Activated CD8-positive, alpha-beta T cell treated with anti-CD3 and anti-CD28 coated beads for 36 hours (primary cell): Measurements from ENCODE around the gene IFNG-AS1. TPM values are rescaled to one million over a fixed set of nuclear protein-coding genes. Genes with fewer than 3 reads are reported as not detected.

ENCODE experiments used
- ATAC-seq: fragments of 200-7000 bp; cut with Tn5 transposase; one replicate; pipeline ENCODE4 v1.10.0; 2021; ENCODE audit warnings: mild to moderate bottlenecking, moderate library complexity
- CTCF ChIA-PET: fragments of 350-600 bp; sonication (Branson Sonifier 250); formaldehyde crosslinking; loops from one replicate; lab custom pipeline; 2021; ENCODE audit warnings: antibody characterized with exemption; lab: Charles Lee
- POLR2A ChIA-PET: fragments of 350-600 bp; sonication (Branson Sonifier 250); formaldehyde crosslinking; loops from one replicate; lab custom pipeline; 2021; ENCODE audit warnings: antibody characterized with exemption; lab: Charles Lee
- DNase-seq: peaks from one replicate; pipeline ENCODE4 v3.0.0-alpha.2; 2020
- H3K27ac Mint-ChIP-seq: one replicate; pipeline ENCODE4 v1.8.0; 2021; ENCODE audit warnings: mild to moderate bottlenecking, mixed read lengths
- H3K27me3 Mint-ChIP-seq: one replicate; pipeline ENCODE4 v1.8.0; 2021; ENCODE audit warnings: mixed read lengths
- H3K36me3 Mint-ChIP-seq: one replicate; pipeline ENCODE4 v1.8.0; 2021; ENCODE audit warnings: low read depth, mixed read lengths
- H3K4me1 Mint-ChIP-seq: one replicate; pipeline ENCODE4 v1.8.0; 2021; ENCODE audit warnings: low read depth, mixed read lengths
- H3K4me3 Mint-ChIP-seq: one replicate; pipeline ENCODE4 v1.8.0; 2021; ENCODE audit warnings: mild to moderate bottlenecking, moderate library complexity, mixed read lengths
- H3K9me3 Mint-ChIP-seq: one replicate; pipeline ENCODE4 v1.8.0; 2021; ENCODE audit warnings: mixed read lengths
- intact Hi-C: fragments of 100-400 bp; cut with micrococcal nuclease; formaldehyde crosslinking; loops from one replicate; pipeline ENCODE4 v1.10.0; 2022
- total RNA-seq, 2 experiments: library from RNA; stranded (reverse); gene quantifications; one replicate each; pipeline ENCODE4 v1.2.3, GENCODE V29; 2021
- TF ChIP-seq, protein P1 (sequence below): fragments of 200-600 bp; IDR thresholded peaks from one replicate; pipeline ENCODE4 v1.8.0; 2022; ENCODE audit warnings: antibody characterized with exemption, mild to moderate bottlenecking

IFNG-AS1 gene
- total RNA-seq, 2 experiments from 2014 or later, result 0.25 TPM; not detected in 1

DNA sequence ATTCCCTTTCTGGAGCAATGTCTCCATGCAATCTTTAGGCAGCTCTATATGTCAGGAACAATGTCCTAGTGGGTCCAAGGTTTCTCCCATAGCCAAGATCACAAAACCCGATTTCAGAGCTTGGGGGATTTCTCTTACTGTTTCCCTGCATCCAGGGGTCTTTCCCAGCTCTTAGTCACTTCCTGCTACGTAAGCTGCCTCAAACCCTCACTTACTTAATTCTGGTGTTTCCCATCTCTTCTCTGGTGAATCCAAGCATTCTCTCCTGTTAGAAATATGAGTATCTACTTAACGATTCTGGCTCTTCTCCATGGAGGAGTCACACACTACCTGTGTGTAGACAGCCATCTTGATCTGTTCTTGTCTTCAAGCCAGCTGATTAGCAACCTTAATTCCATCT is 80.0 kb downstream of the IFNG-AS1 start:
- H3K4me3 Mint-ChIP-seq, result no peak overlapping the region
- ATAC-seq (no peak), DNase-seq (no peak)
- no peak overlapping the region for H3K27ac Mint-ChIP-seq
- H3K9me3 Mint-ChIP-seq, result peaks cover 15% of the 10 kb centered on the region
- TF ChIP-seq, protein P1, sequence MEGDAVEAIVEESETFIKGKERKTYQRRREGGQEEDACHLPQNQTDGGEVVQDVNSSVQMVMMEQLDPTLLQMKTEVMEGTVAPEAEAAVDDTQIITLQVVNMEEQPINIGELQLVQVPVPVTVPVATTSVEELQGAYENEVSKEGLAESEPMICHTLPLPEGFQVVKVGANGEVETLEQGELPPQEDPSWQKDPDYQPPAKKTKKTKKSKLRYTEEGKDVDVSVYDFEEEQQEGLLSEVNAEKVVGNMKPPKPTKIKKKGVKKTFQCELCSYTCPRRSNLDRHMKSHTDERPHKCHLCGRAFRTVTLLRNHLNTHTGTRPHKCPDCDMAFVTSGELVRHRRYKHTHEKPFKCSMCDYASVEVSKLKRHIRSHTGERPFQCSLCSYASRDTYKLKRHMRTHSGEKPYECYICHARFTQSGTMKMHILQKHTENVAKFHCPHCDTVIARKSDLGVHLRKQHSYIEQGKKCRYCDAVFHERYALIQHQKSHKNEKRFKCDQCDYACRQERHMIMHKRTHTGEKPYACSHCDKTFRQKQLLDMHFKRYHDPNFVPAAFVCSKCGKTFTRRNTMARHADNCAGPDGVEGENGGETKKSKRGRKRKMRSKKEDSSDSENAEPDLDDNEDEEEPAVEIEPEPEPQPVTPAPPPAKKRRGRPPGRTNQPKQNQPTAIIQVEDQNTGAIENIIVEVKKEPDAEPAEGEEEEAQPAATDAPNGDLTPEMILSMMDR, result no peak
- CTCF ChIA-PET, result interaction anchor here (0.8 to 3.5 kb wide), 10 partner anchors 9 to 154 kb away, joined by 3 to 26 read pairs (median 4); no protein-coding TSS in a partner anchor
- H3K27me3 Mint-ChIP-seq, result no peaks in the 10 kb centered on the region
- peaks cover 16% of the 10 kb centered on the region for H3K4me1 Mint-ChIP-seq
- intact Hi-C loops, result no loop called here
- POLR2A ChIA-PET, result interaction anchor here (1.2 to 1.5 kb wide), 2 partner anchors 8 to 11 kb away, joined by 3 to 4 read pairs; no protein-coding TSS in a partner anchor
- H3K36me3 Mint-ChIP-seq, result peaks cover 7% of the 10 kb centered on the region

Other genes starting within 250 kb of the IFNG-AS1 start
- gene IFNG, start 170.3 kb downstream of the IFNG-AS1 start, total RNA-seq, result 10 to 100 TPM; 42.7 to 43.6 TPM
- not detected for gene IL26, start 236.4 kb downstream of the IFNG-AS1 start, total RNA-seq